H9 (cell line): Measurements from ENCODE around the gene ALOX12B. TPM values are rescaled to one million over a fixed set of nuclear protein-coding genes. Genes with fewer than 3 reads are reported as not detected.

Source experiments
- DNase-seq: peaks from one replicate; pipeline ENCODE4 v3.0.0-alpha.2; 2017
- H2AFZ ChIP-seq: one replicate; pipeline ENCODE4 v1.6.1; 2013; ENCODE audit warnings: mild to moderate bottlenecking, low read length, control low read depth, moderate library complexity
- H2AK5ac ChIP-seq: 2 replicates; pipeline ENCODE4 v1.6.1; 2013; ENCODE audit warnings: low read length, control low read depth, mixed read lengths; ENCODE audit not compliant: insufficient read length
- H2BK120ac ChIP-seq: one replicate; pipeline ENCODE4 v1.6.1; 2013; ENCODE audit warnings: low read depth, mild to moderate bottlenecking, low read length, control low read depth, inconsistent platforms; ENCODE audit not compliant: poor library complexity, severe bottlenecking
- H2BK12ac ChIP-seq: 2 replicates; pipeline ENCODE4 v1.6.1; 2013; ENCODE audit warnings: low read length, control low read depth, mixed read lengths, low read depth; ENCODE audit not compliant: insufficient read length
- H2BK15ac ChIP-seq: 2 replicates; pipeline ENCODE4 v1.6.1; 2013; ENCODE audit warnings: low read depth, low read length, control low read depth
- H2BK20ac ChIP-seq: one replicate; pipeline ENCODE4 v1.6.1; 2013; ENCODE audit warnings: low read depth, mild to moderate bottlenecking, low read length, control low read depth, inconsistent platforms; ENCODE audit not compliant: poor library complexity, severe bottlenecking
- H2BK5ac ChIP-seq: 2 replicates; pipeline ENCODE4 v1.6.1; 2013; ENCODE audit warnings: low read length, control low read depth, mixed read lengths; ENCODE audit not compliant: insufficient read length
- H3K14ac ChIP-seq: 2 replicates; pipeline ENCODE4 v1.6.1; 2013; ENCODE audit warnings: low read length, control low read depth; ENCODE audit not compliant: insufficient read depth
- H3K18ac ChIP-seq: 2 replicates; pipeline ENCODE4 v1.6.1; 2013; ENCODE audit warnings: low read depth, mild to moderate bottlenecking, mixed read lengths, low read length, control low read depth; ENCODE audit not compliant: insufficient read length
- H3K23ac ChIP-seq: 2 replicates; pipeline ENCODE4 v1.6.1; 2013; ENCODE audit warnings: low read length, control low read depth, mixed read lengths, low read depth; ENCODE audit not compliant: insufficient read length
- H3K23me2 ChIP-seq: 2 replicates; pipeline ENCODE4 v1.6.1; 2013; ENCODE audit warnings: low read depth, mild to moderate bottlenecking, mixed read lengths, low read length, control low read depth; ENCODE audit not compliant: insufficient read length, poor library complexity, severe bottlenecking
- H3K27ac ChIP-seq: 2 replicates; pipeline ENCODE4 v1.5.1; 2013; ENCODE audit warnings: low read length, control low read depth, mixed read lengths, low read depth; ENCODE audit not compliant: insufficient read length
- H3K27me3 ChIP-seq: 2 replicates; pipeline ENCODE4 v1.6.1; 2013; ENCODE audit warnings: low read length, control low read depth, inconsistent platforms; ENCODE audit not compliant: insufficient read depth
- H3K4ac ChIP-seq: 2 replicates; pipeline ENCODE4 v1.6.1; 2013; ENCODE audit warnings: low read depth, mild to moderate bottlenecking, control low read depth, inconsistent platforms, low read length, moderate library complexity
- H3K4me1 ChIP-seq: 2 replicates; pipeline ENCODE4 v1.6.1; 2013; ENCODE audit warnings: low read length, control low read depth, inconsistent platforms; ENCODE audit not compliant: insufficient read depth
- H3K4me2 ChIP-seq: 2 replicates; pipeline ENCODE4 v1.6.1; 2013; ENCODE audit warnings: low read length, control low read depth, mixed read lengths; ENCODE audit not compliant: insufficient read length, insufficient read depth
- H3K56ac ChIP-seq: 2 replicates; pipeline ENCODE4 v1.6.1; 2013; ENCODE audit warnings: low read depth, mild to moderate bottlenecking, mixed read lengths, low read length, control low read depth; ENCODE audit not compliant: insufficient read length
- H3K79me1 ChIP-seq: 2 replicates; pipeline ENCODE4 v1.6.1; 2013; ENCODE audit warnings: low read depth, mild to moderate bottlenecking, moderate library complexity, low read length, control low read depth, inconsistent platforms; ENCODE audit not compliant: insufficient read depth, poor library complexity, severe bottlenecking
- H3K79me2 ChIP-seq: 2 replicates; pipeline ENCODE4 v1.6.1; 2013; ENCODE audit warnings: low read length, control low read depth, inconsistent platforms; ENCODE audit not compliant: insufficient read depth
- H3K9ac ChIP-seq: 2 replicates; pipeline ENCODE4 v1.6.1; 2013; ENCODE audit warnings: low read length, control low read depth, mixed read lengths; ENCODE audit not compliant: insufficient read length; ENCODE audit errors: extremely low read depth
- H3K9me3 ChIP-seq: one replicate; pipeline ENCODE4 v1.6.1; 2013; ENCODE audit warnings: low read depth, low read length, inconsistent platforms; ENCODE audit not compliant: control insufficient read depth
- H3T11ph ChIP-seq: one replicate; pipeline ENCODE4 v1.6.1; 2013; ENCODE audit warnings: mild to moderate bottlenecking, low read length, control low read depth, inconsistent platforms
- H4K20me1 ChIP-seq: one replicate; pipeline ENCODE4 v1.6.1; 2013; ENCODE audit not compliant: control insufficient read depth, insufficient read length, insufficient read depth
- H4K5ac ChIP-seq: 2 replicates; pipeline ENCODE4 v1.6.1; 2013; ENCODE audit warnings: low read depth, mild to moderate bottlenecking, mixed read lengths, low read length, control low read depth; ENCODE audit not compliant: insufficient read length
- H4K8ac ChIP-seq: replicated peaks from 2 replicates; pipeline ENCODE4 v1.6.1; 2013; ENCODE audit warnings: low read length, control low read depth, mixed read lengths, low read depth; ENCODE audit not compliant: insufficient read length
- H4K91ac ChIP-seq: 2 replicates; pipeline ENCODE4 v1.6.1; 2013; ENCODE audit warnings: low read depth, mild to moderate bottlenecking, moderate library complexity, mixed read lengths, low read length, control low read depth; ENCODE audit not compliant: insufficient read length
- H3K27ac Mint-ChIP-seq, 3 experiments: 2 replicates in 2 of 3; 3 replicates in 1 of 3; pipeline ENCODE4 v1.8.0; 2020 to 2021; ENCODE audit warnings: mixed read lengths in 3 of 3, mild to moderate bottlenecking in 1 of 3, moderate library complexity in 1 of 3
- H3K27me3 Mint-ChIP-seq: 2 replicates; pipeline ENCODE4 v1.8.0; 2021; ENCODE audit warnings: low read depth, mild to moderate bottlenecking, moderate library complexity, mixed read lengths
- H3K36me3 Mint-ChIP-seq, 3 experiments: 2 replicates in 2 of 3; 3 replicates in 1 of 3; pipeline ENCODE4 v1.8.0; 2020 to 2021; ENCODE audit warnings: low read depth in 3 of 3, mixed read lengths in 3 of 3; ENCODE audit not compliant: insufficient read depth in 1 of 3
- H3K4me1 Mint-ChIP-seq, 2 experiments: 2 replicates each; pipeline ENCODE4 v1.8.0; 2020; ENCODE audit warnings: mixed read lengths in 2 of 2
- H3K4me3 Mint-ChIP-seq, 2 experiments: 2 replicates in 1 of 2; 3 replicates in 1 of 2; pipeline ENCODE4 v1.8.0; 2020 to 2021; ENCODE audit warnings: mild to moderate bottlenecking in 2 of 2, mixed read lengths in 2 of 2, moderate library complexity in 1 of 2
- H3K9me3 Mint-ChIP-seq, 2 experiments: 2 replicates in 1 of 2; 3 replicates in 1 of 2; pipeline ENCODE4 v1.8.0; 2020; ENCODE audit warnings: mild to moderate bottlenecking in 2 of 2, mixed read lengths in 2 of 2, moderate library complexity in 1 of 2
- WGBS: extraction: QIAGEN DNeasy Blood & Tissue Kit; methylation state at CpG from one replicate; pipeline ENCODE4 v1.1.7; 2013; ENCODE audit warnings: missing lambda C conversion rate, low lambda C conversion rate, mixed read lengths; ENCODE audit not compliant: insufficient read length; ENCODE audit errors: extremely low coverage; 5-methylcytosine and 5-hydroxymethylcytosine counted together
- total RNA-seq: library from RNA; stranded (reverse); gene quantifications from 2 replicates; pipeline ENCODE4 v1.2.1, GENCODE V29; 2021
- TF ChIP-seq, protein P1 (sequence below): fragments of 200-600 bp; sonication (generic); conservative IDR thresholded peaks from 3 replicates; pipeline ENCODE4 v1.8.0; 2021; ENCODE audit warnings: antibody characterized with exemption, mild to moderate bottlenecking

ALOX12B gene
- total RNA-seq, 1 experiment from 2014 or later, result 1.2 TPM

DNA sequence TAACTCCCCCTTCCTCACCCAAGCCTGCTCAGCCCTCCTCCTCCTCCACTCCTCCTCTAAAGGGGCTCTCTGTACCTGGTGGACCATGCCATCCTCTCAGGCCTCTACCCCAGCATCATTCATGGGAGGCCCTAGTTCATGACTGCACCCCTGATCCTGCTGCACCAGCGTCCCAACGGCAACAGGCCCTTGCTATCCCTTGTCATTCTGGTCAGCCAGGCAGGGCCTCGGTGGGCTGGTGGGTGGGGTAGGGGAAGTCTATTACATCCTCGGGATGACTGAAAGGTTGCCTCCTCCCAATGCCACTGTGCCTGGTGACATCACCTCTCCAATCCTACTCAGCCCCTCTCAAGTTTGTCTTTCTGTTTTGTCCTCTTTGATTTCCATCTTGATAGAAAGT is 19.7 kb downstream of the ALOX12B start:
- peaks cover 0 to 2% (median 0%) of the 10 kb centered on the region in 3 experiments; a peak in 2 of 7 replicates for H3K36me3 Mint-ChIP-seq
- no CpG with 5 or more reads among the region's 4 CpGs for WGBS
- H2BK120ac ChIP-seq, result no peak overlapping the region

More for the DNA sequence above, 19.7 kb downstream of the ALOX12B start:
- no peak overlapping the region for H4K91ac ChIP-seq
- no peaks in the 10 kb centered on the region for H3K79me2 ChIP-seq
- no peaks in the 10 kb centered on the region for H3K9me3 ChIP-seq
- H3K14ac ChIP-seq, result no peak overlapping the region
- H2AK5ac ChIP-seq, result no peak overlapping the region
- H2BK20ac ChIP-seq, result no peak overlapping the region
- H3K56ac ChIP-seq, result no peak overlapping the region
- H3K4ac ChIP-seq, result no peak overlapping the region
- H4K20me1 ChIP-seq, result no peaks in the 10 kb centered on the region
- Mint-ChIP-seq H3K4me3 (no peak overlapping the region), H3K27me3 (peaks cover 91% of the 10 kb centered on the region), H3K4me1 (peaks cover 30 to 35% of the 10 kb centered on the region in 2 experiments), H3K9me3 (peaks cover 0 to 3% of the 10 kb centered on the region in 2 experiments; a peak in 3 of 5 replicates), H3K27ac (no peak overlapping the region; a peak in 1 of 7 replicates)
- no peak overlapping the region for H3K27ac ChIP-seq
- no peak overlapping the region for H3T11ph ChIP-seq
- H3K27me3 ChIP-seq, result peaks cover 28% of the 10 kb centered on the region; the same call in 1 of the 2 replicates
- H3K79me1 ChIP-seq, result no peaks in the 10 kb centered on the region
- H3K18ac ChIP-seq, result no peak overlapping the region
- H2BK5ac ChIP-seq, result no peak overlapping the region
- H3K23me2 ChIP-seq, result peaks cover 10% of the 10 kb centered on the region
- H4K5ac ChIP-seq, result no peak overlapping the region
- no peak overlapping the region for H4K8ac ChIP-seq
- H2AFZ ChIP-seq, result no peak overlapping the region
- no peak overlapping the region for H3K4me2 ChIP-seq
- DNase-seq, result no peak
- H3K23ac ChIP-seq, result no peak overlapping the region
- no peak overlapping the region for H2BK12ac ChIP-seq
- TF ChIP-seq, protein P1, sequence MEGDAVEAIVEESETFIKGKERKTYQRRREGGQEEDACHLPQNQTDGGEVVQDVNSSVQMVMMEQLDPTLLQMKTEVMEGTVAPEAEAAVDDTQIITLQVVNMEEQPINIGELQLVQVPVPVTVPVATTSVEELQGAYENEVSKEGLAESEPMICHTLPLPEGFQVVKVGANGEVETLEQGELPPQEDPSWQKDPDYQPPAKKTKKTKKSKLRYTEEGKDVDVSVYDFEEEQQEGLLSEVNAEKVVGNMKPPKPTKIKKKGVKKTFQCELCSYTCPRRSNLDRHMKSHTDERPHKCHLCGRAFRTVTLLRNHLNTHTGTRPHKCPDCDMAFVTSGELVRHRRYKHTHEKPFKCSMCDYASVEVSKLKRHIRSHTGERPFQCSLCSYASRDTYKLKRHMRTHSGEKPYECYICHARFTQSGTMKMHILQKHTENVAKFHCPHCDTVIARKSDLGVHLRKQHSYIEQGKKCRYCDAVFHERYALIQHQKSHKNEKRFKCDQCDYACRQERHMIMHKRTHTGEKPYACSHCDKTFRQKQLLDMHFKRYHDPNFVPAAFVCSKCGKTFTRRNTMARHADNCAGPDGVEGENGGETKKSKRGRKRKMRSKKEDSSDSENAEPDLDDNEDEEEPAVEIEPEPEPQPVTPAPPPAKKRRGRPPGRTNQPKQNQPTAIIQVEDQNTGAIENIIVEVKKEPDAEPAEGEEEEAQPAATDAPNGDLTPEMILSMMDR, result no peak
- no peak overlapping the region for H3K9ac ChIP-seq
- no peaks in the 10 kb centered on the region for H3K4me1 ChIP-seq
- no peak overlapping the region for H2BK15ac ChIP-seq
